Measurements from ENCODE around the gene ZFP57. TPM values are rescaled to one million over a fixed set of nuclear protein-coding genes. Genes with fewer than 3 reads are reported as not detected.
"Not testable (repeated sequence)": the region's sequence is repeated elsewhere in the genome, so short reads cannot be mapped to it uniquely, and the experiment has no call there.

ZFP57 gene
- total RNA-seq, 1 donor from 2014 or later, result not detected

GRCh38 chr6:29702519-29703103 is 21.7 kb upstream of the ZFP57 start:
- peak; percentile 83 for DNase-seq (ENCODE audit: low spot score)
- intact Hi-C loops (cut with DNase I), result no loop called here

- no peak for DNase-seq (ENCODE audit: low spot score)
- intact Hi-C loops (cut with DNase I), result no loop called here
Observed at GRCh38 chr6:29696147-29697125, 15.5 kb upstream of the ZFP57 start.

- intact Hi-C loops (cut with DNase I), result no loop called here
- no peak for DNase-seq (ENCODE audit: low spot score)
Observed at GRCh38 chr6:29694637-29695036, 13.7 kb upstream of the ZFP57 start.

GRCh38 chr6:29685718-29686326 is 4.9 kb upstream of the ZFP57 start:
- DNase-seq (ENCODE audit: low spot score), result no peak
- intact Hi-C loops (cut with DNase I), result loop anchor here (2.0 kb wide), 1 partner anchor 37 kb away; no protein-coding TSS in a partner anchor

- intact Hi-C loops (cut with DNase I), result no loop called here
Observed at GRCh38 chr6:29681811-29682210, 859 bp upstream of the ZFP57 start.

GRCh38 chr6:29680416-29680815 is 536 bp downstream of the ZFP57 start:
- intact Hi-C loops (cut with DNase I), result no loop called here
- DNase-seq (ENCODE audit: low spot score), result no peak

More at GRCh38 chr6:29681811-29682210, 859 bp upstream of the ZFP57 start:
- no peak for DNase-seq (ENCODE audit: low spot score)

GRCh38 chr6:29679962-29680361 is 990 bp downstream of the ZFP57 start:
- DNase-seq (ENCODE audit: low spot score), result no peak
- intact Hi-C loops (cut with DNase I), result no loop called here

- no peak for DNase-seq (ENCODE audit: low spot score)
- intact Hi-C loops (cut with DNase I), result no loop called here
Observed at GRCh38 chr6:29678114-29678513, 2.8 kb downstream of the ZFP57 start.

- DNase-seq (ENCODE audit: low spot score), result no peak
- intact Hi-C loops (cut with DNase I), result no loop called here
Observed at GRCh38 chr6:29676981-29677601, 3.9 kb downstream of the ZFP57 start.

GRCh38 chr6:29675561-29675960 is 5.4 kb downstream of the ZFP57 start:
- intact Hi-C loops (cut with DNase I), result no loop called here
- no peak for DNase-seq (ENCODE audit: low spot score)

- DNase-seq (ENCODE audit: low spot score), result no peak
- intact Hi-C loops (cut with DNase I), result no loop called here
Observed at GRCh38 chr6:29674008-29674407, 6.9 kb downstream of the ZFP57 start.

GRCh38 chr6:29673161-29673560 is 7.8 kb downstream of the ZFP57 start:
- intact Hi-C loops (cut with DNase I), result no loop called here

GRCh38 chr6:29672116-29672515 is 8.8 kb downstream of the ZFP57 start:
- DNase-seq (ENCODE audit: low spot score); intact Hi-C loops (cut with DNase I): not testable (repeated sequence)

More at GRCh38 chr6:29673161-29673560, 7.8 kb downstream of the ZFP57 start:
- DNase-seq (ENCODE audit: low spot score), result no peak

GRCh38 chr6:29671026-29671425 is 9.9 kb downstream of the ZFP57 start:
- DNase-seq (ENCODE audit: low spot score), result no peak
- intact Hi-C loops (cut with DNase I), result no loop called here

- no peak for DNase-seq (ENCODE audit: low spot score)
- intact Hi-C loops (cut with DNase I), result no loop called here
Observed at GRCh38 chr6:29667158-29667557, 13.8 kb downstream of the ZFP57 start.

- intact Hi-C loops (cut with DNase I), result no loop called here
Observed at GRCh38 chr6:29666826-29667130, 14.2 kb downstream of the ZFP57 start.

GRCh38 chr6:29665942-29666825 is 14.8 kb downstream of the ZFP57 start:
- DNase-seq (ENCODE audit: low spot score), result no peak

More at GRCh38 chr6:29666826-29667130, 14.2 kb downstream of the ZFP57 start:
- no peak for DNase-seq (ENCODE audit: low spot score)

GRCh38 chr6:29663300-29664042 is 17.5 kb downstream of the ZFP57 start:
- intact Hi-C loops (cut with DNase I), result no loop called here
- DNase-seq (ENCODE audit: low spot score), result no peak

More at GRCh38 chr6:29665942-29666825, 14.8 kb downstream of the ZFP57 start:
- intact Hi-C loops (cut with DNase I), result no loop called here
